ENCODE measurements around the gene TMEM156. TPM values are rescaled to one million over a fixed set of nuclear protein-coding genes. Genes with fewer than 3 reads are reported as not detected.

The TMEM156 gene
- total and polyA plus RNA-seq, 2 of the 4 experiments (the other 2 are of a cell fraction), result 0.53 to 0.54 TPM

DNA sequence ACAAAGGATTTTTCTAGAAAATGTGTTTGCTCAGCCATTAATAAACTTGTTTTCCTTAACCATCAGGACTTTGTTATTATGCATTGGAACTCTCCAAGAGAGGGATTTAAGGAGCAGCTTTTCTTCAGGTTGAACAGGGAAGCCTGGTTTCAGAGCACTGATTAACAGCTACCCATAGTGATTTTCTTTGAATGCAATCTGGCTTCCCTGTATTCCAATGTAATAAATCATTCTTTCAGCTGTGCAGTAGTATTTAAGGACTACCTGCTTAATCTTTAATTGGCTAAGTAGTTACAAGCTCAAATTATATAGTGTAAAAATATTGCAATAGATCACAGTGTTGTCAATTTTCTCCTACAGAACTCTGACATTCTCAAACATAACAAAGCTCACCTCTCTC lies 77.5 kb downstream of the TMEM156 start:
- no peak overlapping the region for H4K5ac ChIP-seq (ENCODE audit: low read depth, low read length)
- H2BK120ac ChIP-seq (ENCODE audit: low read depth, low read length), result 0 out of 2 replicates have a peak overlapping the region, but pooled peaks have one; percentile 66
- H3K23ac ChIP-seq (ENCODE audit: low read depth, low read length), result no peak overlapping the region
- H3K4me2 ChIP-seq (ENCODE audit: low read depth, low read length), result no peak overlapping the region
- peak overlapping the region; percentile 64 for H2BK20ac ChIP-seq (ENCODE audit: low read depth, low read length)
- in situ Hi-C loops (cut with MboI; ENCODE audit: low sequenced_read_pairs) (no loop called here), dilution Hi-C loops (cut with HindIII; ENCODE audit: low sequenced_read_pairs, unreplicated experiment) (no loop called here), intact Hi-C loops (cut with micrococcal nuclease) (no loop called here)
- peak overlapping the region; percentile 31; the same call in 1 of the 2 replicates for H4K91ac ChIP-seq (ENCODE audit: insufficient read depth, low read depth, low read length)
- no peak overlapping the region for H4K8ac ChIP-seq (ENCODE audit: low read depth in 2 of 2, low read length in 2 of 2)
- ATAC-seq (ENCODE audit: low read depth), result no peak
- H3K4ac ChIP-seq (ENCODE audit: low read depth, low read length), result peak overlapping the region; percentile 70; the same call in 1 of the 2 replicates
- H3K4me1 ChIP-seq (ENCODE audit: control insufficient read depth, insufficient read depth, low read length), result peaks cover 16% of the 10 kb centered on the region
- H3K9ac ChIP-seq (ENCODE audit: low read depth, low read length), result no peak overlapping the region
- H3K79me1 ChIP-seq (ENCODE audit: low read depth in 1 of 2, low read length in 2 of 2), result peaks cover 0 to 1% of the 10 kb centered on the region in 2 experiments; a peak in 1 of 4 replicates
- no peak for DNase-seq
- no peaks in the 10 kb centered on the region for H3K27me3 ChIP-seq (ENCODE audit: control insufficient read depth, insufficient read depth, low read length)
- no peak overlapping the region for H3K27ac ChIP-seq (ENCODE audit: insufficient read depth, low read length)
- no peak overlapping the region for H2AFZ ChIP-seq (replicated peaks; ENCODE audit: low read length, poor library complexity)
- H2BK5ac ChIP-seq (ENCODE audit: low read depth, low read length, poor library complexity, severe bottlenecking), result peak overlapping the region; percentile 8
- ChIA-PET CTCF (no interaction called here), POLR2A (ENCODE audit: unreplicated experiment) (interaction anchor here (0.6 kb wide), 1 partner anchor 86 kb away, joined by 7 read pairs; no protein-coding TSS in a partner anchor)
- H3K56ac ChIP-seq (ENCODE audit: extremely low read depth, insufficient read depth, low read length), result no peak overlapping the region
- TF ChIP-seq BHLHE40 (IDR thresholded peaks at IDR 0.05; ENCODE audit: low read depth, low read length), result no peak
- TF ChIP-seq RFX5 (IDR thresholded peaks at IDR 0.05; ENCODE audit: low read depth, low read length), result no peak
- no peak for TF ChIP-seq CEBPB (IDR thresholded peaks at IDR 0.05; ENCODE audit: low read depth, low read length)
- TF ChIP-seq FOS (IDR thresholded peaks at IDR 0.05; ENCODE audit: low read depth, low read length), result no peak
- no peak for TF ChIP-seq MAFK (IDR thresholded peaks at IDR 0.05; ENCODE audit: low read depth, low read length)
- TF ChIP-seq, protein P1, sequence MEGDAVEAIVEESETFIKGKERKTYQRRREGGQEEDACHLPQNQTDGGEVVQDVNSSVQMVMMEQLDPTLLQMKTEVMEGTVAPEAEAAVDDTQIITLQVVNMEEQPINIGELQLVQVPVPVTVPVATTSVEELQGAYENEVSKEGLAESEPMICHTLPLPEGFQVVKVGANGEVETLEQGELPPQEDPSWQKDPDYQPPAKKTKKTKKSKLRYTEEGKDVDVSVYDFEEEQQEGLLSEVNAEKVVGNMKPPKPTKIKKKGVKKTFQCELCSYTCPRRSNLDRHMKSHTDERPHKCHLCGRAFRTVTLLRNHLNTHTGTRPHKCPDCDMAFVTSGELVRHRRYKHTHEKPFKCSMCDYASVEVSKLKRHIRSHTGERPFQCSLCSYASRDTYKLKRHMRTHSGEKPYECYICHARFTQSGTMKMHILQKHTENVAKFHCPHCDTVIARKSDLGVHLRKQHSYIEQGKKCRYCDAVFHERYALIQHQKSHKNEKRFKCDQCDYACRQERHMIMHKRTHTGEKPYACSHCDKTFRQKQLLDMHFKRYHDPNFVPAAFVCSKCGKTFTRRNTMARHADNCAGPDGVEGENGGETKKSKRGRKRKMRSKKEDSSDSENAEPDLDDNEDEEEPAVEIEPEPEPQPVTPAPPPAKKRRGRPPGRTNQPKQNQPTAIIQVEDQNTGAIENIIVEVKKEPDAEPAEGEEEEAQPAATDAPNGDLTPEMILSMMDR (conservative IDR thresholded peaks at IDR 0.05; ENCODE audit: low read depth, low read length), result no peak
- TF ChIP-seq NFE2L2 (IDR thresholded peaks at IDR 0.05; ENCODE audit: low read depth, low read length), result no peak
- TF ChIP-seq RCOR1 (IDR thresholded peaks at IDR 0.05; ENCODE audit: insufficient replicate concordance, low read length), result no peak
- TF ChIP-seq, protein P2, sequence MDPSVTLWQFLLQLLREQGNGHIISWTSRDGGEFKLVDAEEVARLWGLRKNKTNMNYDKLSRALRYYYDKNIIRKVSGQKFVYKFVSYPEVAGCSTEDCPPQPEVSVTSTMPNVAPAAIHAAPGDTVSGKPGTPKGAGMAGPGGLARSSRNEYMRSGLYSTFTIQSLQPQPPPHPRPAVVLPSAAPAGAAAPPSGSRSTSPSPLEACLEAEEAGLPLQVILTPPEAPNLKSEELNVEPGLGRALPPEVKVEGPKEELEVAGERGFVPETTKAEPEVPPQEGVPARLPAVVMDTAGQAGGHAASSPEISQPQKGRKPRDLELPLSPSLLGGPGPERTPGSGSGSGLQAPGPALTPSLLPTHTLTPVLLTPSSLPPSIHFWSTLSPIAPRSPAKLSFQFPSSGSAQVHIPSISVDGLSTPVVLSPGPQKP (IDR thresholded peaks at IDR 0.05; ENCODE audit: borderline replicate concordance, low read depth, low read length), result no peak
- TF ChIP-seq MXI1 (IDR thresholded peaks at IDR 0.05; ENCODE audit: borderline replicate concordance, low read depth, low read length), result no peak
- TF ChIP-seq CHD1 (IDR thresholded peaks at IDR 0.05; ENCODE audit: low read depth, low read length), result no peak
- H3K18ac ChIP-seq (ENCODE audit: low read depth, low read length), result peak overlapping the region; percentile 23; the same call in 1 of the 2 replicates
- no peak overlapping the region for H2AK9ac ChIP-seq (replicated peaks; ENCODE audit: low read depth, low read length, poor library complexity)
- no peak overlapping the region for H3K14ac ChIP-seq (replicated peaks; ENCODE audit: low read depth, low read length)
- no peaks in the 10 kb centered on the region for H3K9me3 ChIP-seq (ENCODE audit: control insufficient read depth, insufficient read depth, low read length)
- H3K36me3 ChIP-seq (ENCODE audit: control insufficient read depth, insufficient read depth, low read length), result no peaks in the 10 kb centered on the region
- H4K20me1 ChIP-seq (ENCODE audit: insufficient read depth, low read length), result no peaks in the 10 kb centered on the region
- BruUV-seq (replicated peaks), result no TSS peak
- no peak overlapping the region for H3K4me3 ChIP-seq (ENCODE audit: insufficient read depth, low read depth, low read length)
- H2BK15ac ChIP-seq (ENCODE audit: low read depth, low read length), result peak overlapping the region; percentile 38; the same call in 1 of the 3 replicates
- H3K9me1 ChIP-seq (ENCODE audit: insufficient read depth, low read length), result peaks cover under 1% of the 10 kb centered on the region; the same call in 1 of the 2 replicates
- 0 out of 2 replicates have a peak overlapping the region, but pooled peaks have one; percentile 41 for H2AK5ac ChIP-seq (ENCODE audit: low read depth, low read length)

All from IMR-90 (cell line).